Adrenal gland (tissue), 5 donors: ENCODE results near the gene HPRT1.

Source experiments
- CTCF ChIP-seq, 6 experiments: fragments of 450-650 bp in 4 of 6; fragments of 200-600 bp in 2 of 6; sonication (generic) in 1 of 6; IDR thresholded peaks; 1 replicate in 5 of 6; 2 replicates in 1 of 6; pipeline versions ENCODE4 v1.5.1 to v1.8.0; 2016 to 2021; ENCODE audit warnings: antibody characterized with exemption in 6 of 6, mild to moderate bottlenecking in 2 of 6, moderate library complexity in 1 of 6
- POLR2A ChIP-seq, 2 donors: fragments of 450-650 bp; IDR thresholded peaks; one replicate each; pipeline ENCODE4 v1.6.1; 2017; ENCODE audit warnings: antibody characterized with exemption in 2 of 2, mild to moderate bottlenecking in 2 of 2, moderate library complexity in 1 of 2
- donor health status: DM: no; HTN: no; CAD: no.

- TF ChIP-seq CTCF (IDR thresholded peaks at IDR 0.05) (no peak), POLR2A (IDR thresholded peaks at IDR 0.05) (no peak)
These were observed 9.5 kb downstream of the HPRT1 start for GRCh38 chrX:134469486-134469885.
